GM10248 (cell line): Measurements from ENCODE around the gene IL17RA.
"Not testable (repeated sequence)": the region's sequence is repeated elsewhere in the genome, so short reads cannot be mapped to it uniquely, and the experiment has no call there.

Experiments used
- CTCF ChIA-PET: fragments of 300-600 bp; sonication (Branson Sonifier 250); formaldehyde crosslinking; extraction: SDS; loops from one replicate; lab custom pipeline; 2021; ENCODE audit warnings: antibody characterized with exemption; lab: Yijun Ruan, JAX
- POLR2A ChIA-PET: fragments of 350-650 bp; sonication (Branson Sonifier 250); formaldehyde crosslinking; extraction: SDS; loops from one replicate; lab custom pipeline; 2020; ENCODE audit warnings: antibody characterized with exemption; lab: Yijun Ruan, JAX
- DNase-seq: peaks from one replicate; pipeline ENCODE4 v3.0.0; 2012; ENCODE audit errors: extremely low spot score
- TF ChIP-seq, protein P1 (sequence below): IDR thresholded peaks from 2 replicates; pipeline ENCODE4 v1.5.1; 2012; ENCODE audit warnings: mild to moderate bottlenecking, low read depth; ENCODE audit errors: extremely low read depth, missing control alignments, control extremely low read depth

Gene IL17RA

DNA sequence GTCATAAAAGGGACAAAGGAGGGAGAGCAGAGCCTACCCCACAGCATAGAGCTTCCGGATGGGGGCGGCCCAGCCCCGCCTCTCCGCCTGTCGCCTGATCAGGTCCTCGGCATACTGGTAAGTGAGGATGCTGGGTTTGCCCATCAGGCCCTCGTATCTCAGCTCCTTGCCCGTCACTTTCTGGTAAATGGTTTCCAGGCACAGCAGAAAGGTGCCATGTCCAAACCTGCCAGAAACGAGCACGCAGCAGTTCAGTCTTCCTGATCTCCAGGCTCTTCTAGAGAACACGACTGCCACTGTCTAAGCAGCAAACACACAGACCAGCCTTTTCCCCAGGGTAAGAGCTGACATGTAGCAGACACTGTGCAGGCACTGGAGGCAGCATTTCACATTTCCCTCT is 53.7 kb downstream of the IL17RA start:
- POLR2A ChIA-PET, result no interaction called here
- no peak for DNase-seq
- TF ChIP-seq, protein P1, sequence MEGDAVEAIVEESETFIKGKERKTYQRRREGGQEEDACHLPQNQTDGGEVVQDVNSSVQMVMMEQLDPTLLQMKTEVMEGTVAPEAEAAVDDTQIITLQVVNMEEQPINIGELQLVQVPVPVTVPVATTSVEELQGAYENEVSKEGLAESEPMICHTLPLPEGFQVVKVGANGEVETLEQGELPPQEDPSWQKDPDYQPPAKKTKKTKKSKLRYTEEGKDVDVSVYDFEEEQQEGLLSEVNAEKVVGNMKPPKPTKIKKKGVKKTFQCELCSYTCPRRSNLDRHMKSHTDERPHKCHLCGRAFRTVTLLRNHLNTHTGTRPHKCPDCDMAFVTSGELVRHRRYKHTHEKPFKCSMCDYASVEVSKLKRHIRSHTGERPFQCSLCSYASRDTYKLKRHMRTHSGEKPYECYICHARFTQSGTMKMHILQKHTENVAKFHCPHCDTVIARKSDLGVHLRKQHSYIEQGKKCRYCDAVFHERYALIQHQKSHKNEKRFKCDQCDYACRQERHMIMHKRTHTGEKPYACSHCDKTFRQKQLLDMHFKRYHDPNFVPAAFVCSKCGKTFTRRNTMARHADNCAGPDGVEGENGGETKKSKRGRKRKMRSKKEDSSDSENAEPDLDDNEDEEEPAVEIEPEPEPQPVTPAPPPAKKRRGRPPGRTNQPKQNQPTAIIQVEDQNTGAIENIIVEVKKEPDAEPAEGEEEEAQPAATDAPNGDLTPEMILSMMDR, result no peak
- CTCF ChIA-PET, result interaction anchor here (1.5 to 4.1 kb wide), 3 partner anchors 10 to 33 kb away, joined by 5 to 18 read pairs (median 8); no protein-coding TSS in a partner anchor

- TF ChIP-seq, protein P1, result no peak
- DNase-seq, result no peak
- ChIA-PET POLR2A (no interaction called here), CTCF (interaction anchor here (4.1 kb wide), 1 partner anchor 32 kb away, joined by 18 read pairs; no protein-coding TSS in a partner anchor)
Observed at GRCh38 chr22:17140022-17140421, 55.2 kb downstream of the IL17RA start.

GRCh38 chr22:17140826-17141766 is 56.3 kb downstream of the IL17RA start:
- CTCF ChIA-PET, result interaction anchor here (1.2 to 4.1 kb wide), 4 partner anchors 9 to 45 kb away, joined by 3 to 18 read pairs (median 6); no protein-coding TSS in a partner anchor

GRCh38 chr22:17143101-17143500 is 58.3 kb downstream of the IL17RA start:
- no peak for DNase-seq
- CTCF ChIA-PET, result interaction anchor here (1.1 to 3.3 kb wide), 3 partner anchors 11 to 29 kb away, joined by 3 to 19 read pairs (median 8); no protein-coding TSS in a partner anchor
- POLR2A ChIA-PET, result no interaction called here
- TF ChIP-seq, protein P1, result no peak

More at GRCh38 chr22:17140826-17141766, 56.3 kb downstream of the IL17RA start:
- DNase-seq, result no peak
- TF ChIP-seq, protein P1, result no peak
- POLR2A ChIA-PET, result no interaction called here

- TF ChIP-seq, protein P1, result no peak
- ChIA-PET POLR2A (interaction anchor here (0.7 kb wide), 1 partner anchor 451 kb away, joined by 3 read pairs; no protein-coding TSS in a partner anchor), CTCF (interaction anchor here (1.1 to 3.3 kb wide), 6 partner anchors 11 to 28 kb away, joined by 3 to 19 read pairs (median 4); no protein-coding TSS in a partner anchor)
- DNase-seq, result no peak
Observed at GRCh38 chr22:17143826-17144225, 59.0 kb downstream of the IL17RA start.

- ChIA-PET POLR2A (no interaction called here), CTCF (interaction anchor here (0.9 to 3.3 kb wide), 4 partner anchors 10 to 29 kb away, joined by 3 to 19 read pairs (median 4); no protein-coding TSS in a partner anchor)
- no peak for DNase-seq
- TF ChIP-seq, protein P1, result no peak
Observed at GRCh38 chr22:17145021-17145680, 60.4 kb downstream of the IL17RA start.

DNA sequence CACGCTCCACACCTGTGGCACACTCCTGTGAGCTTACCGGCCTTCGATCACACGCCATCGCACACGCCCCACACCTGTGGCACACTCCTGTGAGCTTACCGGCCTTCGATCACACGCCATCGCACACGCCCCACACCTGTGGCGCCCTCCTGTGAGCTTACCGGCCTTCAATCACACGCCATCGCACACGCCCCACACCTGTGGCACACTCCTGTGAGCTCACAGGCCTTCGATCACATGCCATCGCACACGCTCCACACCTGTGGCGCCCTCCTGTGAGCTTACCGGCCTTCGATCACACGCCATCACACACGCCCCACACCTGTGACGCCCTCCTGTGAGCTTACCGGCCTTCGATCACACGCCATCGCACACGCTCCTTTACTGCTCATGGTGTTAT is 62.7 kb downstream of the IL17RA start:
- DNase-seq, POLR2A ChIA-PET: not testable (repeated sequence)
- CTCF ChIA-PET, result interaction anchor here (1.5 to 3.8 kb wide), 2 partner anchors 16 to 25 kb away, joined by 3 to 31 read pairs; no protein-coding TSS in a partner anchor
